ENCODE data around the gene ADI1. TPM values are rescaled to one million over a fixed set of nuclear protein-coding genes. Genes with fewer than 3 reads are reported as not detected.

Gene ADI1
- total and polyA plus RNA-seq, 2 of the 4 experiments (the other 2 are of a cell fraction), result 43.2 to 46.0 TPM

DNA sequence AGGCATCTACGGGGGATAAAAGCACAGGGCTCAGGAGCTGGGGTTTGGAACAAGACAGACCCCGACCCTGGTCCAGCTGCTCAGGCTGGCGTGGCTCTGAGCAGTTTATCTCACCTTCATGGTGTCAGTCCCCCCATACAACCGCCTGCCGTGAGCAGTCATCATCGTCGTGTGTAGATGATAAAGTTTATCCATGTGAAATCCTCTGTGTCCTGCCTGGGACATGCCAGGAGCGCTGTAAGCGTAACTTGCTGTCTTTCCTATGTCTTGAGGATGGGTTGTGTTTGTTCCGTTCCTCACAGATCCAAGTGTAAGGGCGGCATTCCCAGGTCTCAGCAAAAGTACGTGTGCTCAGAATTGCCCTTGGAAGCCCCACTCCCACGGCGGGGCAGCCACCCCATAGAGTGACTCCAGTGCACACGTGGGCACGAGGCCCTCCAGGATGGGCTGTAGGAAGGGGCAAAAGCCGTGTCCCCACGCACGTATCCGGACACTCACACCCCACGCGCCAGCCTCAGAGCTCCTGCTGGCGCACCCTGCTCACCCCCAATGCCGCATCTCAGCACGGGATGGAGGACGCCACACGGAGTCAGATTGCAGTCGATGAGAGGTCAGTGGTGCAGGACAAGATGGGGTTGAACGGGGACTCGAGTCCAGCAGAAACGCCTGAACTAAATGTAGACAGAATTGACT lies 50.9 kb downstream of the ADI1 start:
- 96% methylated on average over 16 of the region's 31 CpGs; no CpG with 5 or more reads in 1 of the 2 experiments for WGBS, 2 experiments (ENCODE audit: extremely low coverage in 2 of 2, insufficient read length in 1 of 2)
- DNase-seq (no peak), ATAC-seq (ENCODE audit: low read depth) (no peak)
- peaks cover 42% of the 10 kb centered on the region for H3K36me3 ChIP-seq (ENCODE audit: control insufficient read depth, insufficient read depth, low read length)
- H3K9me1 ChIP-seq (ENCODE audit: insufficient read depth, low read length), result peaks cover 27% of the 10 kb centered on the region
- TF ChIP-seq SMC3 (IDR thresholded peaks at IDR 0.05; ENCODE audit: low read depth, low read length), result no peak
- TF ChIP-seq MAZ (IDR thresholded peaks at IDR 0.05; ENCODE audit: borderline replicate concordance, low read depth, low read length), result no peak
- TF ChIP-seq RAD21 (IDR thresholded peaks at IDR 0.05; ENCODE audit: low read length), result no peak
- TF ChIP-seq CEBPB (IDR thresholded peaks at IDR 0.05; ENCODE audit: low read depth, low read length), result no peak
- TF ChIP-seq POLR2A (IDR thresholded peaks at IDR 0.05; ENCODE audit: low read depth, low read length), result no peak
- no peak for TF ChIP-seq FOS (IDR thresholded peaks at IDR 0.05; ENCODE audit: low read depth, low read length)
- no peak for TF ChIP-seq MAFK (IDR thresholded peaks at IDR 0.05; ENCODE audit: low read depth, low read length)
- CTCF ChIA-PET, result no interaction called here
- H2AK9ac ChIP-seq (replicated peaks; ENCODE audit: low read depth, low read length, poor library complexity), result no peak overlapping the region
- no peak overlapping the region for H3K56ac ChIP-seq (ENCODE audit: extremely low read depth, insufficient read depth, low read length)
- H3K4me1 ChIP-seq (ENCODE audit: control insufficient read depth, insufficient read depth, low read length), result peaks cover 28% of the 10 kb centered on the region
- H2BK20ac ChIP-seq (ENCODE audit: low read depth, low read length), result no peak overlapping the region; the same call in 1 of the 2 replicates
- no peak overlapping the region for H3K23ac ChIP-seq (ENCODE audit: low read depth, low read length)
- intact Hi-C loops (cut with micrococcal nuclease), result loop anchor here (5.0 kb wide), 1 partner anchor 184 kb away; no protein-coding TSS in a partner anchor
- H3K79me1 ChIP-seq (ENCODE audit: low read depth in 1 of 2, low read length in 2 of 2), result peaks cover 5 to 52% of the 10 kb centered on the region in 2 experiments; a peak in 3 of 4 replicates
- H3K9ac ChIP-seq (ENCODE audit: low read depth, low read length), result no peak overlapping the region
- peak overlapping the region; percentile 19; the same call in 1 of the 2 replicates for H4K91ac ChIP-seq (ENCODE audit: insufficient read depth, low read depth, low read length)
- no peak overlapping the region for H2AFZ ChIP-seq (replicated peaks; ENCODE audit: low read length, poor library complexity)
- no peak overlapping the region for H2BK5ac ChIP-seq (ENCODE audit: low read depth, low read length, poor library complexity, severe bottlenecking)
- no peak overlapping the region for H2BK120ac ChIP-seq (ENCODE audit: low read depth, low read length)
- H4K5ac ChIP-seq (ENCODE audit: low read depth, low read length), result no peak overlapping the region
- in situ Hi-C loops (cut with MboI; ENCODE audit: low sequenced_read_pairs), result no loop called here
- no peaks in the 10 kb centered on the region for H3K27me3 ChIP-seq (ENCODE audit: control insufficient read depth, insufficient read depth, low read length)
- H3K9me3 ChIP-seq (ENCODE audit: control insufficient read depth, insufficient read depth, low read length), result no peaks in the 10 kb centered on the region
- no peak overlapping the region for H3K18ac ChIP-seq (ENCODE audit: low read depth, low read length)
- H3K4me3 ChIP-seq (ENCODE audit: insufficient read depth, low read depth, low read length), result no peak overlapping the region
- dilution Hi-C loops (cut with HindIII; ENCODE audit: low sequenced_read_pairs, unreplicated experiment), result no loop called here
- H4K20me1 ChIP-seq (ENCODE audit: insufficient read depth, low read length), result no peaks in the 10 kb centered on the region
- no peak overlapping the region for H2BK15ac ChIP-seq (ENCODE audit: low read depth, low read length)
- no TSS peak for BruUV-seq (replicated peaks)
- peak overlapping the region; percentile 9; the same call in 1 of the 2 replicates for H3K4ac ChIP-seq (ENCODE audit: low read depth, low read length)
- no peak overlapping the region for H3K4me2 ChIP-seq (ENCODE audit: low read depth, low read length)
- no peak overlapping the region for H3K27ac ChIP-seq (ENCODE audit: insufficient read depth, low read length)
- no peak overlapping the region; the same call in 1 of the 2 replicates for H2AK5ac ChIP-seq (ENCODE audit: low read depth, low read length)
- no peak overlapping the region for H3K14ac ChIP-seq (replicated peaks; ENCODE audit: low read depth, low read length)
- no peak overlapping the region for H4K8ac ChIP-seq (ENCODE audit: low read depth in 2 of 2, low read length in 2 of 2)
- POLR2A ChIA-PET (ENCODE audit: unreplicated experiment), result no interaction called here

Data from IMR-90 (cell line).